Measurements from ENCODE around the gene DPP6. TPM values are rescaled to one million over a fixed set of nuclear protein-coding genes. Genes with fewer than 3 reads are reported as not detected.

Gene DPP6
- total and polyA plus RNA-seq, 2 experiments from 2014 or later: 0.21 TPM; not detected in 1

- Histone ChIP-seq H3K4me1 (ENCODE audit: low read depth) (no peaks in the 10 kb centered on the region), H3K4me3 (no peak overlapping the region), H3K36me3 (no peaks in the 10 kb centered on the region), H3K27ac (no peak overlapping the region), H3K27me3 (no peaks in the 10 kb centered on the region), H3K9me3 (ENCODE audit: low read depth) (no peaks in the 10 kb centered on the region)
- no peak for DNase-seq (ENCODE audit: low read depth in 1 of 2, low spot score in 1 of 2)
- TF ChIP-seq CTCF (IDR thresholded peaks at IDR 0.05; ENCODE audit: low read depth, low read length): no peak
These were observed 298.7 kb downstream of the DPP6 start for GRCh38 chr7:154350892-154351291.

- Histone ChIP-seq H3K27me3 (no peaks in the 10 kb centered on the region), H3K27ac (no peak overlapping the region), H3K36me3 (no peaks in the 10 kb centered on the region), H3K4me1 (ENCODE audit: low read depth) (no peaks in the 10 kb centered on the region), H3K9me3 (ENCODE audit: low read depth) (no peaks in the 10 kb centered on the region), H3K4me3 (no peak overlapping the region)
- no peak for TF ChIP-seq CTCF (IDR thresholded peaks at IDR 0.05; ENCODE audit: low read depth, low read length)
- no peak for DNase-seq (ENCODE audit: low read depth in 1 of 2, low spot score in 1 of 2)
These were observed 301.2 kb downstream of the DPP6 start for GRCh38 chr7:154353355-154353767.

- H3K9me3 ChIP-seq (ENCODE audit: low read depth): no peaks in the 10 kb centered on the region
- H3K27me3 ChIP-seq: no peaks in the 10 kb centered on the region
- H3K27ac ChIP-seq: no peak overlapping the region
- H3K36me3 ChIP-seq: no peaks in the 10 kb centered on the region
- no peaks in the 10 kb centered on the region for H3K4me1 ChIP-seq (ENCODE audit: low read depth)
- H3K4me3 ChIP-seq: no peak overlapping the region
- no peak for TF ChIP-seq CTCF (IDR thresholded peaks at IDR 0.05; ENCODE audit: low read depth, low read length)
- no peak for DNase-seq (ENCODE audit: low read depth in 1 of 2, low spot score in 1 of 2)
These were observed 312.0 kb downstream of the DPP6 start for GRCh38 chr7:154364170-154364569.

- H3K4me3 ChIP-seq: no peak overlapping the region
- TF ChIP-seq CTCF (IDR thresholded peaks at IDR 0.05; ENCODE audit: low read depth, low read length): no peak
- no peaks in the 10 kb centered on the region for H3K4me1 ChIP-seq (ENCODE audit: low read depth)
- DNase-seq (ENCODE audit: low read depth in 1 of 2, low spot score in 1 of 2): no peak
- no peak overlapping the region for H3K27ac ChIP-seq
- H3K27me3 ChIP-seq: no peaks in the 10 kb centered on the region
- H3K9me3 ChIP-seq (ENCODE audit: low read depth): no peaks in the 10 kb centered on the region
- no peaks in the 10 kb centered on the region for H3K36me3 ChIP-seq
These were observed 319.2 kb downstream of the DPP6 start for GRCh38 chr7:154371424-154371823.

GRCh38 chr7:154372011-154372601 lies 319.9 kb downstream of the DPP6 start:
- H3K9me3 ChIP-seq (ENCODE audit: low read depth): no peaks in the 10 kb centered on the region
- DNase-seq (ENCODE audit: low read depth in 1 of 2, low spot score in 1 of 2): no peak
- H3K4me1 ChIP-seq (ENCODE audit: low read depth): no peaks in the 10 kb centered on the region
- H3K36me3 ChIP-seq: no peaks in the 10 kb centered on the region
- no peak for TF ChIP-seq CTCF (IDR thresholded peaks at IDR 0.05; ENCODE audit: low read depth, low read length)
- no peaks in the 10 kb centered on the region for H3K27me3 ChIP-seq
- no peak overlapping the region for H3K4me3 ChIP-seq
- no peak overlapping the region for H3K27ac ChIP-seq

Data from cardiac muscle cell (in vitro differentiated cells and primary cell).